Omental fat pad (tissue), 4 donors: ENCODE data around the gene RHOBTB1. TPM values are rescaled to one million over a fixed set of nuclear protein-coding genes. Genes with fewer than 3 reads are reported as not detected.
"Not testable (repeated sequence)": the region's sequence is repeated elsewhere in the genome, so short reads cannot be mapped to it uniquely, and the experiment has no call there.

Source experiments
- ATAC-seq: fragments of 150-250 bp; one replicate; pipeline ENCODE4 v1.9.1; 2016; ENCODE audit warnings: mild to moderate bottlenecking, moderate library complexity; ENCODE audit not compliant: low FRiP score
- DNase-seq: peaks from one replicate; pipeline ENCODE4 v3.0.0-alpha.2; 2019; ENCODE audit warnings: low spot score
- total RNA-seq, 4 donors: library from RNA; depleted of rRNA; stranded (reverse); fragments of >200 nt; gene quantifications; one replicate each; pipeline ENCODE4 v1.1.0, GENCODE V29; 2016
- TF ChIP-seq, protein P1 (sequence below), 3 donors: fragments of 450-650 bp; IDR thresholded peaks; one replicate each; pipeline ENCODE4 v1.5.1; 2016 to 2017; ENCODE audit warnings: antibody characterized with exemption in 3 of 3, mild to moderate bottlenecking in 3 of 3, moderate library complexity in 2 of 3

RHOBTB1 gene
- total RNA-seq, 4 donors from 2014 or later = 9.5 to 34.8 (median 16.9) TPM

DNA sequence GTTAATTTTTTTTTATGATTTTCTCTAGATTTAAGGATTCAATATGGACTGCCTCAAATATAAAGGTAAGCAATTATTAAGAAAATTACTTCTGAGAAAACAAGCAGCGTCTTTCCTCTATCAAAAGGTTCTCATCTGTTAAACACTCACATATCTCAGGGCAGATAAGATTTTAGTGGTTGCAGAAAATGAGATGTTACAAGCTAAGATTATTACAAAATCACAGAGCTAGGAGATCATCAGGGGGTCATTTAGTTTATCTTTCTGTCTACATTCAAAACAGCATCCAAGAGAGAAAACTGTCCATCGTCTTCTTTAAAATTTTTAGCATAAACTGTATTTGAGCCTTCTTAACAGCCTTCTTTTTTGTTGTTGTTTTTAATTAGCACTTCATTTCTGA lies 29.1 kb upstream of the RHOBTB1 start:
- DNase-seq = no peak
- TF ChIP-seq, protein P1, sequence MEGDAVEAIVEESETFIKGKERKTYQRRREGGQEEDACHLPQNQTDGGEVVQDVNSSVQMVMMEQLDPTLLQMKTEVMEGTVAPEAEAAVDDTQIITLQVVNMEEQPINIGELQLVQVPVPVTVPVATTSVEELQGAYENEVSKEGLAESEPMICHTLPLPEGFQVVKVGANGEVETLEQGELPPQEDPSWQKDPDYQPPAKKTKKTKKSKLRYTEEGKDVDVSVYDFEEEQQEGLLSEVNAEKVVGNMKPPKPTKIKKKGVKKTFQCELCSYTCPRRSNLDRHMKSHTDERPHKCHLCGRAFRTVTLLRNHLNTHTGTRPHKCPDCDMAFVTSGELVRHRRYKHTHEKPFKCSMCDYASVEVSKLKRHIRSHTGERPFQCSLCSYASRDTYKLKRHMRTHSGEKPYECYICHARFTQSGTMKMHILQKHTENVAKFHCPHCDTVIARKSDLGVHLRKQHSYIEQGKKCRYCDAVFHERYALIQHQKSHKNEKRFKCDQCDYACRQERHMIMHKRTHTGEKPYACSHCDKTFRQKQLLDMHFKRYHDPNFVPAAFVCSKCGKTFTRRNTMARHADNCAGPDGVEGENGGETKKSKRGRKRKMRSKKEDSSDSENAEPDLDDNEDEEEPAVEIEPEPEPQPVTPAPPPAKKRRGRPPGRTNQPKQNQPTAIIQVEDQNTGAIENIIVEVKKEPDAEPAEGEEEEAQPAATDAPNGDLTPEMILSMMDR (IDR thresholded peaks at IDR 0.05) = no peak
- no peak for ATAC-seq

DNA sequence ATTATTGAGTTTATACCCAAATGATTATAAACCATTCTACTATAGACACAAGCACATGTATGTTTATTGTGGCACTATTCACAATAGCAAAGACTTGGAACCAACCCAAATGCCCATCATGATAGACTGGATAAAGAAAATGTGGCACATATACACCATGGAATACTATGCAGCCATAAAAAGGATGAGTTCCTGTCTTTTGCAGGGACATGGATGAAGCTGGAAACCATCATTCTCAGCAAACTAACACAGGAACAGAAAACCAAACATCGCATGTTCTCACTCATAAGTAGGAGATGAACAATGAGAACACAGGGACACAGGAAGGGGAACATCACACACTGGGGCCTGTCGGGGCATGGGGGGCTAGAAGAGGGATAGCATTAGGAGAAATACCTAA lies 28.2 kb upstream of the RHOBTB1 start:
- not testable (repeated sequence) for ATAC-seq, DNase-seq

DNA sequence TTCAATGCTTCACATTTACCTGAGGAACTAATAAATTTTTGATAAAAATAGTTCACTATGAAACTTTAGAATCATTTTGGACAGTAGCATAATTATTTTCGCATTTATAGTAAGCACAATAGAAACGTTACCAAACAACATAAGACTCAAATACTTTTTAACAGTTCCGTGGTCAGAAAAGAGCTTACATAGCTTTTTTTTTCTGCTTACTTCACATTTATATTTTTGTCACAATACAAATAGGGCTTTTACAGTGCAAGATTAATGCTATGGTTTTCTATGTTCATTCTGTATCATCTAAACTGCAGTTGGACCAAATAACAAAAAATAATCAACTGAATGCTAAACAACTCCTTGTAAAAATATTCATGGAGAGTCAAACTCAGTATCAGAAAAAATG lies 26.5 kb upstream of the RHOBTB1 start:
- ATAC-seq (no peak), DNase-seq (no peak)
- TF ChIP-seq, protein P1 (IDR thresholded peaks at IDR 0.05) = no peak

DNA sequence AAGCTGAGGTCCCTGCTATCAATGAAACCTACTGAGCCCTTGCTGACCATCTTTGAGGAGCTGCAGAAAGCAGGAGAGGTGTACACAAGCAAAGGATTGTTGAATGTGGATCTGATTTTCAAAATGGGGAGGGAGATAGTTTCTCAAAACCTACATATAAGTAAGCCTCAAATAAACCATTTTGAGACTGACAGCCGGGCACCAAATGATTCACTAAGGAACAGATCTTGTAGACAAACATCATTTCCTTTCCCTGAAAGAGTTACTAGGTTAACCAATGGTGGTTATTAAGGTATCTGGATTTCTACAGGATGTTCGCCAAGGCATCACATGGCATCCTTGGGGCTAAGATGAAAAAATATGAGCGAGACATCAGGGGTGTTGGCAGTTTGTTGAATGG lies 24.5 kb upstream of the RHOBTB1 start:
- TF ChIP-seq, protein P1 (IDR thresholded peaks at IDR 0.05) = no peak
- no peak for ATAC-seq
- no peak for DNase-seq

DNA sequence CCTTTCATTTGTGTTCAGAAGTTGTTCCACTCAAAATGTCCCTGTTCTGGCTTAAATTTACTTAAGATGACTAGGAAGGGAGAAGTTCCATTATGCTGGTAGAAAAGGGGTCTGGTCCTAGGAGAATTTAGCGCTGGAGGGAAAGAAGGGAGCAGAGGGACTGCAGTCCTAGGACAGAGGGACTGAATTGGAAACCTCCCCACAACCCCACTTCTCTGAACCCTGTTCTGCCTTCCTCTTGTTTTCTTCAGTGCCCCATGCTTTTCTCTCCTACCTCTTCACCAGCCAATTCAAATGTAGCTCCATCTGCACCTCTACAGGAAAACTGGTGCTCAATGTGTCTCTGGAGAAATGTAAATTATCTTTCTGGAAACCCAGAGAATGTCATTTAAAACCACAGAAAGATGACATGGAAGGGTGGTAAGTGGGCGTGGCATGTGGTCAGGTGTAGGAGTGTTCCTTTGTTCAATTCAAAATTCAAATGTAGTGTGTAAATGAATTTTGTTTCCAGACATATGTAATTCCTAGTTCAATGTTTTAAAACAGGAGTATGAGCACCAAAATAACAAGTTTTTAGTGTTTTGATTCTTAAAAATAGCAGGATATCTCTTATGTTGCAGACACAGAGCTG lies 24.0 kb upstream of the RHOBTB1 start:
- TF ChIP-seq, protein P1 (IDR thresholded peaks at IDR 0.05) = no peak
- ATAC-seq (no peak), DNase-seq (no peak)

DNA sequence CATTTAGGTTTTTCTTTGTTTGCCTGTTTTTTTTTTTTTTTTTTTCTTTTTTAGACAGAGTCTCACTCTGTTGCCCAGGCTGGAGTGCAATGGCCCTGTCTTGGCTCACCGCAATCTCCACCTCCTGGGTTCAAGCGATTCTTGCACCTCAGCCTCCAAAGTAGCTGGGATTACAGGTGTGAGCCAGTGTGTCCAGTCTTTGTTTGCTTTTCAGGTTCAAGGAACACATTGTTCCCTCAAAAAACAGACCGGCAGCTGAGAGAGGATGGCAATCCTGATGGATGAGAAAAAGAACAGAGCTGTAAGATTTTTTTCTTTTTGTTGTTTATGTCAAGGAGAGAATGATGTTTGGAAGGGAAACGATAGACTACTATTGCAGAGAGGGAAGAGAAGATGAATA lies 23.3 kb upstream of the RHOBTB1 start:
- TF ChIP-seq, protein P1 (IDR thresholded peaks at IDR 0.05) = no peak
- DNase-seq (no peak), ATAC-seq (no peak)

DNA sequence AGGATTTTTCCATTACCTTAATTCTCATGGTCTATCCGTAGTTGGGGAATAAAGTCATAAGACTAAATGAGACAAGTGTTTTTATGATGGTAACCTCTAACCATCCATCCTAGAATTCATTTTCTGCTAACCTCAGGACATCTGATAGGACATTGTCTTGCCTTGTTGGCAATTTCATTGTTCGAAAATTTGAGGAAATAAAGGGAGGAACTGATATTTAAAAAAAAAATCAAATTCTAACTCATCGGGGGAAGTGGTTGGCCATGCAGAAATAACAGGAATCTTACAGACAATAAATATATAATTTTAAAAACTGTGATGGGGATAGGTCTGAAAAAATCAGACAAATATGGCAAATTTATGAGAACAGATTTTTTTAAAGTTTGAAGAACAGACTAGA lies 21.7 kb upstream of the RHOBTB1 start:
- ATAC-seq = no peak
- TF ChIP-seq, protein P1 (IDR thresholded peaks at IDR 0.05) = no peak
- no peak for DNase-seq
